HUES6 (cell line): ENCODE measurements around the gene SHANK3.

Experiments
- H3K27ac ChIP-seq: 2 replicates; pipeline ENCODE4 v1.7.0; 2013; ENCODE audit warnings: low read depth, mild to moderate bottlenecking, low read length, inconsistent platforms
- H3K27me3 ChIP-seq: 2 replicates; pipeline ENCODE4 v1.6.1; 2013; ENCODE audit warnings: low read length; ENCODE audit not compliant: control insufficient read depth, insufficient read depth
- H3K36me3 ChIP-seq: 2 replicates; pipeline ENCODE4 v1.6.1; 2013; ENCODE audit warnings: low read length; ENCODE audit not compliant: control insufficient read depth, insufficient read depth
- H3K4me1 ChIP-seq: 2 replicates; pipeline ENCODE4 v1.6.1; 2013; ENCODE audit warnings: low read length; ENCODE audit not compliant: control insufficient read depth, insufficient read depth
- H3K4me3 ChIP-seq: 2 replicates; pipeline ENCODE4 v1.5.1; 2013; ENCODE audit warnings: low read depth, low read length
- H3K9ac ChIP-seq: one replicate; pipeline ENCODE4 v1.6.1; 2013; ENCODE audit warnings: mild to moderate bottlenecking, low read length
- H3K9me3 ChIP-seq: 2 replicates; pipeline ENCODE4 v1.6.1; 2013; ENCODE audit warnings: low read depth, low read length; ENCODE audit not compliant: control insufficient read depth, insufficient read depth

The SHANK3 gene

DNA sequence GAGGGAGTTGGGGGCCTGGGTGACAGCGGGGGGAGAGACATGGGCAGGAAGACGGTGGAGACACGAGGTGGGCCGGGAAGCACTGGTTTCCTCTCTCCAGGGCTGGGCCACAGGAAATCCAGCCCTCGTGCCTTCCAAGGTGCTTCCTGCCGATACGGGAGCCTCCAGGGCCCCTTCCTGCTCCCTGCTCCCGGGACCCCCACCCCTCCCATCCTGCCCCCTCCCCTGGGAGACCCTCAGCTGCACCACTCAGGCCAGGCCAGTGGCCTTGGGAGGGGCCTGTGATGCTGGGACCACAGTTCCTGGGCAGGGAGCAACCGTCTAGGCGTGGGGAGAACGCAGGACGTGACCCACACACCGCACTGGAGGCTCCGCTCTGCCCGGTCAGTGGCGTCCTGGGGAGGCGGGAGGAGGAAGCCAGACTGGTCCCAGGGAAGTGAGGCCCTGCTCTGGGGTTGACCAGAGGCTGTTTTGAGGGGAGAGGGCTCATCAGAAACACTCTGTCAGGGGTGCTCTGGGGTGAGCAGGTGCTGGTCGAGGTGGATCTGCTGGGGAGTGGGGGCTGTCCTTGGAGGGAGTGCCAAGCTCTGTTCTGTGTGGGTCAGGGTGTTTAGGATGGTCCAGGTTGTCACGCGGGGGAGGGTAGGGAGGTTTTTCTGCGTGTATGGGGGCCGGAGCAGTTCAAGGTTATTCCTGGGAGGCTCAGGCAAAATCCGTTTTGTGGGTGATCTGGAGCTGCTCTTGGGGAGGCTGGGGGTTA is at the start of gene SHANK3:
Gene SHANK3, plus strand, starts transcription at position 353 of the 760 bp plus-strand sequence.
- peak within 1 kb of the TSS; percentile 71 for H3K4me3 ChIP-seq
- H3K27ac ChIP-seq = no peak within 1 kb of the TSS
- H3K27me3 ChIP-seq = peaks cover 55% of the 10 kb centered on the region
- no peaks in the 10 kb centered on the region for H3K9me3 ChIP-seq
- H3K4me1 ChIP-seq = peaks cover 11% of the 10 kb centered on the region
- H3K36me3 ChIP-seq = no peaks in the 10 kb centered on the region
- peak within 1 kb of the TSS; percentile 2 for H3K9ac ChIP-seq

DNA sequence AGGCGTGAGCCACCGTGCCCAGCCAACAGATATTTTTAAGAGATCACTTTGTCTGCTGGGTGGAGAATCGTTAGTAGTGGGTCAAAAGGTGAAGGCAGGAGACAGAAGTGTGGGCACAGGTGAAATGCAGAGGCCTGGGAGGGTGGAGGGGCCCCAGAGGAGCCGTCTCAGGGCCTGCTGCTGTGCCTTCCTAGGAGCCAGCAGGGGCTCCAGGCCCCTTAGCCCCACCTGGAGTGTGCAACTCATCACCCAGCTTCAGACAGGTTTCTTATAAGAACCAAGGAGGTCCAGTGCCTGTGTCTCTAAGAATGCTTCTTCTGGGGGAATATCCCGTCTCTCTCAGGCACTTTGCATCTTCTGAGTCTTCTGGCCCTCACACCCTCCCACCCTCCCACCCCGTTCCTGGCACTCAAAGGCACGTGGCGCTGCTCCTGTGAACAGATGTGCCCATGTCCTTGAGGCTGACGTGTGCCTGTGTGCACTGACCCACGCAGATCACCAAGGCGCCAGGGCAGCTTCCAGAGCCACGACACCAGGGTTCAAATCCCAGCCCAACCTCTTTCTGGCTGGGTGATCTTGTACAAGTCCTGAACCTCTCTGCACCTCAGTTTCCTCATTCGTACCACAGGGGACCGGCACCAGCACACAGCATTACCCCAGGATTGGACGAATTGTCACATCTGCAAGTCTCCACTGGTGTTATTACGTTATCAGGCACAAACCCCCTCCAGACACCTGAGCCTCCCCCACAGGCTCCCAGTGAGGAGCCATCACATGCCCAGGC is 48.1 kb upstream of the SHANK3 start:
- H3K4me3 ChIP-seq = no peak overlapping the region
- H3K9ac ChIP-seq = no peak overlapping the region
- H3K9me3 ChIP-seq = no peaks in the 10 kb centered on the region
- peaks cover 21% of the 10 kb centered on the region for H3K4me1 ChIP-seq
- no peak overlapping the region for H3K27ac ChIP-seq
- peaks cover 25% of the 10 kb centered on the region for H3K27me3 ChIP-seq
- no peaks in the 10 kb centered on the region for H3K36me3 ChIP-seq

DNA sequence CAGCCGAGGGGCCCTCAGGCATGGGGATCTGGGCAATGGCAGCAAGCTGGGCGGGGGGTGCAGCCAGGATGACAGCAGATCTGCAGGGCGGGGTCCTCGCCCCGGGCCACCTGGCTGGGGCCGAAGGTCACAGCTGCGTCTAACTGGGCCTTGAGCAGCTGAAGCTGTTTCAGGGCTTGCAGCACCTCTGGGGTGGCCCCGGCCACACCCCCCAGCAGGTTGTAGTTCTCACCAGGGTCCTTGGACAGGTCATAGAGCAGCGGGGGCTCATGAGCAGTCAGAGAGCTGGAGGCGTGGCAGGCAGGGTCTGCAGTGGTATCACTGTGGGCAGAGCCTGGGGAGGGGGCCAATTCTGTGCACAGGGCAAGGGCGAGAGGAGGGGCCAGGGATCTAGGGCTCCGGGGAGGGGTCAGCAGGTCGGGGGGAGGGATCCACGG is 47.5 kb upstream of the SHANK3 start:
- no peaks in the 10 kb centered on the region for H3K9me3 ChIP-seq
- no peaks in the 10 kb centered on the region for H3K36me3 ChIP-seq

DNA sequence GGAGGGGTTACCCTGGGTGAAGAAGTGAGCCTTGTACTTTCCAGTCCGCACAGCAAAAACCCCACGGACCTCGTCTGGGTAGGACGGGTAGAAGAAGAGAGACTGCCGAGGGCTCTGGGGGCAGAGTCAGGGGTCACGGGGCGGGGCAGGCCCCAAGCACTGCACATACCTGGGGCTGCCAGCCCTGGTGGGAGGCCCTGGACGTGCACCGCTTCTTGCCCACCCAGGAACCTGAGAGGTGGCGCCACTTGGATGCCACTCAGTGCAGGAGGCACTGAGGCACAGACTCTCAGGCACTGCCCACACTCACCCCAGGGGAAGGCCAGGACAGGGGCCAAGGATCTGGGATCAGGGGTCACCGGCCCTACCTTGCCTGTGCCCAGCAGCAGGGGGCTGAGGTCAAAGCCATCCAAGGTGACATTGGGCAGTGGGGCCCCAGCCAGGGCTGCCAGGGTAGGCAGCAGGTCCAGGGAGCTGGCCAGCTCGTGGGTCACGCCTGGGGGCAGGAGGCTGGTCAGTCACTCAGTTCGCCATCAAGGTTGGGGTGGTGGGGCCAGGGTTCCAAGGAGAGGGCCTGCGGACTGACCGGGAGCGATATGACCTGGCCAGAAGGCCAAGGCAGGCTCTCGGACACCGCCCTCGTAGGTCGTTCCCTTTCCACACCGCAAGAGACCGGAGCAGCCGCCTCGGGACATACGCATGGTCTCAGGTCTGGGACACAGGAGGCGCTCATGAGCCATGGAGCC is 46.9 kb upstream of the SHANK3 start:
- H3K4me1 ChIP-seq = peaks cover 19% of the 10 kb centered on the region
- H3K27ac ChIP-seq = no peak overlapping the region
- peaks cover 19% of the 10 kb centered on the region for H3K27me3 ChIP-seq
- H3K36me3 ChIP-seq = no peaks in the 10 kb centered on the region
- no peaks in the 10 kb centered on the region for H3K9me3 ChIP-seq
- no peak overlapping the region for H3K9ac ChIP-seq
- H3K4me3 ChIP-seq = no peak overlapping the region

More for the DNA sequence above, 47.5 kb upstream of the SHANK3 start:
- peaks cover 21% of the 10 kb centered on the region for H3K4me1 ChIP-seq
- H3K9ac ChIP-seq = no peak overlapping the region
- H3K27me3 ChIP-seq = peaks cover 20% of the 10 kb centered on the region
- no peak overlapping the region for H3K4me3 ChIP-seq
- H3K27ac ChIP-seq = no peak overlapping the region

DNA sequence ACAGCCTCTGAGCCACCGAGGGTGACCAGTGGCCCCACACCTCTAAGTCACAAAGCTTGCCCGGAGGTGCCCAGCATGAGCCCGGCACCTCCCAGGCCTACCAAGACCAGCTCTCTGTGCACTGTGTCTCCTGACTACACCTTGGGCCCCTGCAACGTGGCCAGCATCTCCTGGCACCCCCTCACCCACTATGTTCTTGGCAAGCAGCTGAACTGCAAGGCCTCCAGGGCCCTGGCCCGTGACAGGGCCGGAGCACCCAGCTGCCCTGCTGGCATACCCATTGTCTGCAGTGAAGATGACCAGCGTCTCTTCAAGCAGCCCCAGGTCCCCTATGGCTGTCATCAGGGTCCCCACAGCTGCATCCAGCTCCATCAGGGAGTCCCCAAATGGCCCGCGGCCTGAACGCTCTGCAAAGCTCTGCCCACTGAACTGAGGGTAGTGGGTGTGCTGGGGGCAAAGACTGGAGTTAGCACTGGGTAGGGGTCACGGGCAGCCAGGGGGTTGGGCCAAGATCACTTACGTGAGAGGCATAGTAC is 46.2 kb upstream of the SHANK3 start:
- Histone ChIP-seq H3K36me3 (no peaks in the 10 kb centered on the region), H3K4me1 (peaks cover 14% of the 10 kb centered on the region), H3K9me3 (no peaks in the 10 kb centered on the region), H3K9ac (no peak overlapping the region), H3K4me3 (no peak overlapping the region), H3K27me3 (peaks cover 12% of the 10 kb centered on the region), H3K27ac (no peak overlapping the region)

DNA sequence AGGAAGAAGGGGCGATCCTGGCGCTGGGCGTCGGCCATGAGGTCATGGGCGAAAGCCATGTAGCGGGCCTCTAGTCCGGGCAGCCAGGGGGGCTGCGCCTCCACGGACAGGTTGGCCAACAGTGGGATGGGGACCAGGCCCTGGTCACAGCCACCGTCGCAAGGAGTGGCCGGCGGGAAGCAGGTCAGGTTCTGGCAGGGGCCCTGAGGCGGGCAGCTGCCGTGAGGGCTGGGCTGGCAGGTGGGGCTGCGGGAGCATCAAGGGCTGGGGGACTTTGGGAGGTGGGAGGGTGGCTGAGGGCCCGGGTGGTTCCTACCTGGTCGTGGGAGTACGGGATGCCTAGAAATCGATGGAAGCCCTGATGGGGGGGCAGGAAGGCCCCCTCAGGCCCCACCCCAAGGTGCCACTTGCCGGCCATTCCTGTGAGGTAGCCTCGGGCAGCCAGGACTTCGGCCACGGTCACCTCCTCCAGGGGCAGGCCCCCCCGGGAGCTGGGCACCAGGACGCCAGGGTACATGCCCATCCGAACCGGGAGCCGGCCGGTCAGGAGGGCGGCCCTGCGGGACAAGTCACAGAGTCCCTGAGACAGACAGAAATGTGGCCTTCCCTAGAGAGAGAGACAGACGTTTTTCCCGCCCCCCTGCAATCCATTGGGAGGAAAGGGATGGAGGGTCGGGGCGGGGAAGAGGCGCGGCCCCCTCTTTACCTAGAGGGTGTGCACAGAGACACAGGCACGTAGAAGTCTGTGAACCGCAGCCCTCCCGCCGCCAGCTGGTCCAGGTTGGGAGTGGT is 45.6 kb upstream of the SHANK3 start:
- H3K36me3 ChIP-seq = no peaks in the 10 kb centered on the region
- H3K9ac ChIP-seq = no peak overlapping the region
- H3K9me3 ChIP-seq = no peaks in the 10 kb centered on the region
- H3K4me3 ChIP-seq = peak overlapping the region; percentile 93
- H3K4me1 ChIP-seq = peaks cover 8% of the 10 kb centered on the region
- peaks cover 6% of the 10 kb centered on the region for H3K27me3 ChIP-seq
- H3K27ac ChIP-seq = no peak overlapping the region

DNA sequence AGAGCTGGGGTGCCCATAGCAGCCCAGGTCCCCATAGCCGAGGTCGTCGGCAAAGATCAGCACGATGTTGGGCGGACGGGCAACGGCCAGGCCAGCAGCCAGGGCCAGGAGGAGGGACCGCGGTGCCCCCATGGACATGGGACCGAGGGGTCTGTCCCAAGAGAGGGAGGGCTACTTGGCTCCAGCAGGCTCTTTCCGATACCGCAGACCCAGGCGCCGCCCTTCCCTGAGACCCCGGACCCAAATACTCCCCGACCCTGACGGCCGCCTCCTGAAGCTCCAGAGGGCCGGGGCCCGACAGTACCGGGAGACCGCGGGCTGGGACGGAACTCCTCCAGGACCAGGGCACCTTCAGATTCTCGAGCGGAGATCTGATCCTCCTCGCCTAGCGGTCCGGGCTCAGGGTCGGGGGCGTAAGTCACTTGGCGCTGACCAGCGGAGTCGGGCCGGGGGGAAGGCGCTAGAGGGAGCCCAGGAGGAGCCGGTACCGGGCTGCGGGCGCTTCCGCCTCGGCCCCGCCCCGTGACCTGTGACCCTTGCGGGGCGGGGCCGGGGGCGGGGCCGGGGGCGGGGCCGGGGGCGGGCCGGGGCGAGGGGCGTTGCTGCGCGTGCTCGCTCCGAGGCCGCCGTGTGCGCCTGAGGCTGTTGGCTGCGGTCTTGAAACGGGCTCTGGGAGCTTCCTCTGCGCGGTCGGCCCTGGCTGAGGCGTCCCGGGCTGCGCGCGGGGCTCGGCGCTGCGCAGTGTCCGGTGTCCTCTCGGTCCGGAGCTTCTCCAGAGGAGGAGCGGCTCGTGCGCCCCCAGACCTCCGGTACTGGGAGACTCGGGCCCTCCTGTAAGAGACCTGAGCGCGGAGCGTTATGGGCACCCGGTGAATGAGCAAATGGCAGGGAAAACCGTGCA is 44.7 kb upstream of the SHANK3 start, which contains the start of gene ARSA:
Gene ARSA, minus strand, starts transcription at position 511 of the 901 bp plus-strand sequence. Its CDS starts 373 bp downstream, at position 138.
- Histone ChIP-seq H3K27ac (no peak within 1 kb of the TSS), H3K9me3 (no peaks in the 10 kb centered on the region)

DNA sequence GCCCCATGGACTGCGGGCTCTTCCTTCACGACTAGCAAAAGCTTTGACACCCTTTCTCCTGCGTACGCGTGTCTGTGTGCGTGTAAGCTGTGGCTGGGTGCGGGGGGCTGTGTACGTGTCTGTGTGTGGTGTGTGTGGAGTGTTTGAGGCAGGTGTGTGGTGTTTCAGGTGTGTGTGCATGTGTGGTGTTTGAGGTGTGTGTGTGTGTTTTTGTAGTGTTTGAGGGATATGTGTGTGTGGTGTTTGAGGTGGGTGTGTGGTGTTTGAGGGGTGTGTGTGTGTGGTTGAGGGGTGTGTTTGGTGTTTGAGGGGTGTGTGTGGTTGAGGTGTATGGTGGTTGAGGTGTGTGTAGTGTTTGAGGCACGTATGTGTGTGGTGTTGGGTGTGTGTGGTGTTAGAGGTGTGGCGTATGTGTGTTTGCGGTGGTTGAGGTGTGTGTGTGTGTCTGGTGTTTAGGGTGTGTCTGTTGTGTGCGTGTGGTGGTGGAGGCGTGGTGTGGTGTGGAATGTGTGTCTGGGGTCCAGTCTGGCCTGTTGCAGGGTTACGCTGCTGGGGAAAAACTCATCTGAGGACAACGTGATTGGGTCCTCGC is 44.0 kb upstream of the SHANK3 start:
- peak overlapping the region; percentile 76 for H3K4me3 ChIP-seq
- peaks cover 6% of the 10 kb centered on the region for H3K27me3 ChIP-seq
- no peaks in the 10 kb centered on the region for H3K36me3 ChIP-seq
- H3K4me1 ChIP-seq = peaks cover 6% of the 10 kb centered on the region
- H3K27ac ChIP-seq = no peak overlapping the region
- no peaks in the 10 kb centered on the region for H3K9me3 ChIP-seq
- H3K9ac ChIP-seq = peak overlapping the region; percentile 41

More for the DNA sequence above, 44.7 kb upstream of the SHANK3 start, which contains the start of gene ARSA:
- Histone ChIP-seq H3K4me1 (peaks cover 6% of the 10 kb centered on the region), H3K9ac (peak within 1 kb of the TSS; percentile 58), H3K36me3 (no peaks in the 10 kb centered on the region), H3K4me3 (peak within 1 kb of the TSS; percentile 93), H3K27me3 (peaks cover 6% of the 10 kb centered on the region)

DNA sequence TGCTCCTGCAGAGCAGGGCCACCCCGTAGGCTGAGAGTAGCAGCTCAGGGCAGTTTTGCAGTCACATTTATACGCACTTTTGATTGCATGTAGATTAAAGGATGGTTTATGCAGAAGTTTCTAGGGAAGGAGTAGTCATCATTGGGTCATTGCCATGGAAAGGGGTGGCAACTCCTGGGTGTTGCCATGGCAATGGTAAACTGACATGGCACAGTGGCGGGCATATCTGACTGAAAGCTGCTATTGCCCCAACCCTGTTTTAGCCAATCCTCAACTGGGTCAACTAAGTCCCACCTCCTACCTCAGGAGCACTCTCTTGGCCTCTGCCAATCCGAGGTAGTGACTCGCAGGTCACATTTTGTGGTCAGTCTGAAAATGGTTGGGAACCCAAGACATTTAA is 42.2 kb upstream of the SHANK3 start:
- Histone ChIP-seq H3K36me3 (no peaks in the 10 kb centered on the region), H3K9ac (no peak overlapping the region), H3K27me3 (peaks cover 6% of the 10 kb centered on the region), H3K27ac (no peak overlapping the region), H3K4me3 (no peak overlapping the region), H3K4me1 (peaks cover 6% of the 10 kb centered on the region), H3K9me3 (no peaks in the 10 kb centered on the region)
